Amniotic stem cell (primary cell): Measurements from ENCODE around the gene MED16.
"Not testable (repeated sequence)": the region's sequence is repeated elsewhere in the genome, so short reads cannot be mapped to it uniquely, and the experiment has no call there.

Experiments
- DNase-seq: peaks from one replicate; lab custom pipeline; 2025; lab: John Stamatoyannopoulos, UW

The MED16 gene

GRCh38 chr19:827710-828321, 65.2 kb downstream of the MED16 start, which contains the start of gene AZU1:
TSS of gene AZU1 (plus strand) at chr19:827837. CDS start at chr19:827847, 10 bp downstream.
- DNase-seq, result no peak

- no peak for DNase-seq
Observed at GRCh38 chr19:827314-827709, 65.7 kb downstream of the MED16 start.

- DNase-seq, result no peak
Observed at GRCh38 chr19:825897-826644, 66.9 kb downstream of the MED16 start.

GRCh38 chr19:824885-825284, 68.1 kb downstream of the MED16 start:
- DNase-seq, result no peak

- no peak for DNase-seq
Observed at GRCh38 chr19:823565-824121, 69.3 kb downstream of the MED16 start.

- DNase-seq, result no peak
Observed at GRCh38 chr19:821825-822503, 71.0 kb downstream of the MED16 start, which contains the start of gene PLPPR3. TSS of gene PLPPR3 (minus strand) at chr19:821955. CDS start at chr19:821559, 396 bp downstream.

GRCh38 chr19:821231-821824, 71.7 kb downstream of the MED16 start:
- no peak for DNase-seq

- DNase-seq, result not testable (repeated sequence)
Observed at GRCh38 chr19:820212-820611, 72.8 kb downstream of the MED16 start.
